Mesenchymal stem cell (in vitro differentiated cells and primary cell): ENCODE results near the gene EML1.

Experiments
- DNase-seq: peaks from one replicate; pipeline ENCODE4 v3.0.0-alpha.2; 2013
- H2AFZ ChIP-seq: one replicate; pipeline ENCODE4 v1.6.1; 2013; ENCODE audit warnings: low read depth, mild to moderate bottlenecking, control low read depth, inconsistent platforms, low read length, moderate library complexity
- H2AK5ac ChIP-seq: 2 replicates; pipeline ENCODE4 v1.6.1; 2013; ENCODE audit warnings: low read length, moderate library complexity, mild to moderate bottlenecking, inconsistent platforms; ENCODE audit not compliant: severe bottlenecking
- H2BK120ac ChIP-seq: one replicate; pipeline ENCODE4 v1.6.1; 2013; ENCODE audit warnings: low read depth, mild to moderate bottlenecking, inconsistent platforms, low read length, moderate library complexity
- H2BK12ac ChIP-seq, 2 experiments: one replicate each; pipeline ENCODE4 v1.6.1; 2013; ENCODE audit warnings: inconsistent platforms in 2 of 2, low read length in 2 of 2, mild to moderate bottlenecking in 2 of 2, moderate library complexity in 2 of 2, control low read depth in 1 of 2
- H2BK15ac ChIP-seq: one replicate; pipeline ENCODE4 v1.6.1; 2013; ENCODE audit warnings: mild to moderate bottlenecking, low read depth, inconsistent platforms; ENCODE audit not compliant: poor library complexity, severe bottlenecking
- H2BK5ac ChIP-seq: 2 replicates; pipeline ENCODE4 v1.6.1; 2013; ENCODE audit warnings: low read depth, mild to moderate bottlenecking, low read length, control low read depth, inconsistent platforms; ENCODE audit not compliant: poor library complexity, severe bottlenecking
- H3K14ac ChIP-seq, 2 experiments: one replicate each; pipeline ENCODE4 v1.6.1; 2013; ENCODE audit warnings: inconsistent platforms in 2 of 2, low read length in 2 of 2, control low read depth in 1 of 2, mild to moderate bottlenecking in 1 of 2, moderate library complexity in 1 of 2
- H3K18ac ChIP-seq, 2 experiments: one replicate each; pipeline ENCODE4 v1.6.1; 2013; ENCODE audit warnings: inconsistent platforms in 2 of 2, low read length in 2 of 2, control low read depth in 1 of 2, low read depth in 1 of 2, mild to moderate bottlenecking in 1 of 2
- H3K23ac ChIP-seq, 2 experiments: one replicate each; pipeline ENCODE4 v1.6.1; 2013; ENCODE audit warnings: inconsistent platforms in 2 of 2, low read length in 2 of 2, mild to moderate bottlenecking in 2 of 2, moderate library complexity in 2 of 2, control low read depth in 1 of 2
- H3K27ac ChIP-seq: 2 replicates; pipeline ENCODE4 v1.5.1; 2013; ENCODE audit warnings: mild to moderate bottlenecking, moderate library complexity, low read length, control low read depth, inconsistent platforms; ENCODE audit not compliant: poor library complexity, severe bottlenecking
- H3K27me3 ChIP-seq, 2 experiments: 2 replicates each; pipeline versions ENCODE4 v1.6.1 to v1.7.0; 2013; ENCODE audit warnings: low read length in 2 of 2, mild to moderate bottlenecking in 2 of 2, moderate library complexity in 2 of 2, control low read depth in 1 of 2, inconsistent platforms in 1 of 2; ENCODE audit not compliant: control insufficient read depth in 1 of 2, insufficient read depth in 1 of 2
- H3K36me3 ChIP-seq, 2 experiments: 2 replicates each; pipeline versions ENCODE4 v1.6.1 to v1.7.0; 2013; ENCODE audit warnings: low read length in 2 of 2, control low read depth in 1 of 2, inconsistent platforms in 1 of 2, low read depth in 1 of 2, mild to moderate bottlenecking in 1 of 2; ENCODE audit not compliant: insufficient read depth in 2 of 2, control insufficient read depth in 1 of 2
- H3K4ac ChIP-seq, 2 experiments: one replicate each; pipeline ENCODE4 v1.6.1; 2013; ENCODE audit warnings: inconsistent platforms in 2 of 2, low read length in 2 of 2, mild to moderate bottlenecking in 2 of 2, moderate library complexity in 2 of 2, control low read depth in 1 of 2, low read depth in 1 of 2
- H3K4me1 ChIP-seq: 2 replicates; pipeline ENCODE4 v1.6.1; 2013; ENCODE audit warnings: low read depth, low read length, control low read depth; ENCODE audit not compliant: control insufficient read depth, insufficient read depth
- H3K4me2 ChIP-seq: 2 replicates; pipeline ENCODE4 v1.6.1; 2013; ENCODE audit warnings: low read length, mild to moderate bottlenecking, inconsistent platforms; ENCODE audit not compliant: poor library complexity, severe bottlenecking
- H3K4me3 ChIP-seq, 2 experiments: 2 replicates each; pipeline versions ENCODE4 v1.5.1 to v1.7.0; 2013; ENCODE audit warnings: low read length in 2 of 2, mild to moderate bottlenecking in 2 of 2, control low read depth in 1 of 2, low read depth in 1 of 2; ENCODE audit not compliant: insufficient read depth in 1 of 2
- H3K79me1 ChIP-seq: replicated peaks from 2 replicates; pipeline ENCODE4 v1.6.1; 2013; ENCODE audit warnings: mild to moderate bottlenecking, control low read depth, low read length, inconsistent platforms; ENCODE audit not compliant: poor library complexity, severe bottlenecking
- H3K9ac ChIP-seq: 2 replicates; pipeline ENCODE4 v1.7.0; 2013; ENCODE audit warnings: mild to moderate bottlenecking, low read length, moderate library complexity
- H3K9me3 ChIP-seq: 2 replicates; pipeline ENCODE4 v1.7.0; 2013; ENCODE audit warnings: mild to moderate bottlenecking, low read length; ENCODE audit not compliant: control insufficient read depth
- H4K8ac ChIP-seq: one replicate; pipeline ENCODE4 v1.6.1; 2013; ENCODE audit warnings: inconsistent platforms, mild to moderate bottlenecking, low read length, moderate library complexity
- H4K91ac ChIP-seq: one replicate; pipeline ENCODE4 v1.6.1; 2013; ENCODE audit warnings: mild to moderate bottlenecking, low read length, inconsistent platforms
- WGBS: methylation state at CpG from one replicate; pipeline ENCODE4 v1.1.7; 2013; ENCODE audit warnings: mixed read lengths; 5-methylcytosine and 5-hydroxymethylcytosine counted together

Gene EML1

GRCh38 chr14:99745307-99745951, 47.8 kb upstream of the EML1 start:
- Histone ChIP-seq H2BK120ac (no peak overlapping the region), H3K36me3 (no peaks in the 10 kb centered on the region), H3K27ac (peak overlapping the region; percentile 59), H3K4me3 (no peak overlapping the region), H3K4me2 (no peak overlapping the region), H2BK5ac (no peak overlapping the region), H2BK12ac (no peak overlapping the region), H3K4me1 (peaks cover 25% of the 10 kb centered on the region), H3K18ac (no peak overlapping the region), H3K79me1 (no peaks in the 10 kb centered on the region), H2BK15ac (no peak overlapping the region), H3K9ac (peak overlapping the region; percentile 36), H3K27me3 (peaks cover 0 to 10% of the 10 kb centered on the region in 2 experiments), H2AFZ (no peak overlapping the region), H3K14ac (no peak overlapping the region), H4K91ac (no peak overlapping the region), H3K4ac (no peak overlapping the region), H3K23ac (no peak overlapping the region), H4K8ac (no peak overlapping the region), H2AK5ac (peak overlapping the region; percentile 24), H3K9me3 (no peaks in the 10 kb centered on the region)
- WGBS = 41% methylated on average over 8 of the region's 10 CpGs
- peak; percentile 78 for DNase-seq

DNA sequence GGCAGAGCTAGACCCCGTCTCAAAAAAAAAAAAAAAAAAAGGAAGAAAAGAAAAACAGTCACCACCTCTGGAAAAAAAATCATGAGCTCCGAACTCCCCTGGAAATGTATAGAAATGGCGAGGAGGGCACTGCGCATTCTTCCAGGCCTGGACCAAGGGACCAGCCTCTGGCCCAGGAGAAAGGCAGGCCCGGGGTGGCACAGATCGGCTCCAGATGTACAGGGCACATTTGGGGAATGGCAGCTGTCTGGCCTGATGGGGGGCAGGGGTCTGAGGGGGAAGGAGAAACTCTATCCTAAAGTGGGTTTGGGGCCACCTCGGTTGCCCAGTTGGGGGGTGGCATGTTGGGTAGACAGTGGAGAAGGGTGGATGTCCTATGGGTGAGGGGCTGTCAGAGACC, 46.0 kb upstream of the EML1 start:
- H3K27ac ChIP-seq = no peak overlapping the region
- no peak overlapping the region for H2BK120ac ChIP-seq
- H4K91ac ChIP-seq = no peak overlapping the region
- no peak overlapping the region for H2BK5ac ChIP-seq
- H2BK15ac ChIP-seq = peak overlapping the region; percentile 26
- no peak overlapping the region for H3K9ac ChIP-seq
- H3K14ac ChIP-seq = no peak overlapping the region
- no peak overlapping the region for H3K18ac ChIP-seq
- no peak overlapping the region for H4K8ac ChIP-seq
- no peak overlapping the region for H3K4me3 ChIP-seq
- no peak overlapping the region for H3K4me2 ChIP-seq
- no peaks in the 10 kb centered on the region for H3K79me1 ChIP-seq
- H2AFZ ChIP-seq = no peak overlapping the region
- no peak overlapping the region for H3K23ac ChIP-seq
- no peaks in the 10 kb centered on the region for H3K9me3 ChIP-seq
- no peak for DNase-seq
- peak overlapping the region; percentile 17 for H2AK5ac ChIP-seq
- no peaks in the 10 kb centered on the region for H3K36me3 ChIP-seq
- peaks cover 34% of the 10 kb centered on the region for H3K4me1 ChIP-seq
- peaks cover 0 to 10% of the 10 kb centered on the region in 2 experiments for H3K27me3 ChIP-seq
- no peak overlapping the region for H3K4ac ChIP-seq
- peak overlapping the region in 1 of 2 experiments; percentile 57 for H2BK12ac ChIP-seq
- WGBS = 95% methylated on average over 6 of the region's 7 CpGs

DNA sequence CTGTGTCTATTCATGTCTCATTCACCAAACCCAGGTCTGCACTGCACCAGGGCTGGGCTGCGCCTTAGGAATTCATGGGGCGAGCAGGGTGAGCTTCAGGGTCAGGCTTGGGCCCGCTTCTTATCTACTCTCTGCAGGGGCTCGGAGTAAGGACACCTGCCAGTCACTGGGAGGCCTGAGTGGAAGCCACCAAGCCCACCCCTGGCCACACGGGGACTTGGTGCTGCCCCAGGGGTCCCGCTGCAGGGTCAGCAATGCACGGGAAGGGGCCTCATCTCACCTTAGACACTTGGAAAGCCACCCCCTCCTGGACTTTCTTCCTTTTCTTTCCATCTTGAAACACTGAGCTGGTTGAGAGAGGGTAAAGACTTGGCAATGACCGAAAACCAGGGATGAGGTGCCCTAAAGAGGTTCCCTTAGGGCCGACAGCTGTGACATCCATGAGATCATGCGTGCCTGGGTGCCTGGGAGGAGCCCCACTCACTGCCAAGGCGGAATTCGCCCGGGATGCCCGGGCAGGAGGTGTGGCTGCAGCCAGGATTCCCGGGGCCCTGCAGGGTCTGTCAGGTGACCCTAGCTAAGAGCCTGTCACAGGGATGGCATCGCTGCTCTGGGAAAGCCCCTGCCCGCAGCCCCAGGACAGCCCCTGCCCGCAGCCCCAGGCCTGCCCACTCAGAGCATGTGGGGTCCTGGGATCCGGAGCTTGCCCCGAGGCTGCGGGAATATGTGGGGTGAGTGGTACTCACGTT, 45.5 kb upstream of the EML1 start:
- H2BK5ac ChIP-seq = no peak overlapping the region
- H4K8ac ChIP-seq = no peak overlapping the region
- H3K9me3 ChIP-seq = no peaks in the 10 kb centered on the region
- H3K36me3 ChIP-seq = no peaks in the 10 kb centered on the region
- no peak overlapping the region for H3K9ac ChIP-seq
- no peak overlapping the region for H3K18ac ChIP-seq
- H3K4ac ChIP-seq = no peak overlapping the region
- H4K91ac ChIP-seq = no peak overlapping the region
- no peak for DNase-seq
- H3K27me3 ChIP-seq = peaks cover 0 to 10% of the 10 kb centered on the region in 2 experiments
- no peak overlapping the region for H3K27ac ChIP-seq
- no peak overlapping the region for H3K23ac ChIP-seq
- no peak overlapping the region for H3K14ac ChIP-seq
- 91% methylated on average over 19 of the region's 22 CpGs for WGBS
- H2BK120ac ChIP-seq = no peak overlapping the region
- no peak overlapping the region for H2AFZ ChIP-seq
- H3K79me1 ChIP-seq = no peaks in the 10 kb centered on the region
- H3K4me1 ChIP-seq = peaks cover 38% of the 10 kb centered on the region
- peak overlapping the region in 1 of 2 experiments; percentile 40 for H2BK12ac ChIP-seq
- no peak overlapping the region for H3K4me3 ChIP-seq
- H2BK15ac ChIP-seq = peak overlapping the region; percentile 26
- peak overlapping the region; percentile 17 for H2AK5ac ChIP-seq
- no peak overlapping the region for H3K4me2 ChIP-seq

GRCh38 chr14:99748529-99748928, 44.7 kb upstream of the EML1 start:
- H2BK12ac ChIP-seq = no peak overlapping the region
- no peak overlapping the region for H2BK15ac ChIP-seq
- no peak for DNase-seq
- H3K18ac ChIP-seq = no peak overlapping the region
- H3K14ac ChIP-seq = no peak overlapping the region
- peaks cover 45% of the 10 kb centered on the region for H3K4me1 ChIP-seq
- no peak overlapping the region for H3K9ac ChIP-seq
- WGBS = 79% methylated on average over 7 of the region's 9 CpGs
- no peaks in the 10 kb centered on the region for H3K36me3 ChIP-seq
- no peaks in the 10 kb centered on the region for H3K9me3 ChIP-seq
- no peak overlapping the region for H2AK5ac ChIP-seq
- H3K4me2 ChIP-seq = no peak overlapping the region
- H3K27me3 ChIP-seq = peaks cover 0 to 10% of the 10 kb centered on the region in 2 experiments
- H3K23ac ChIP-seq = no peak overlapping the region
- no peak overlapping the region for H4K8ac ChIP-seq
- H4K91ac ChIP-seq = no peak overlapping the region
- H2AFZ ChIP-seq = no peak overlapping the region
- no peak overlapping the region for H3K4ac ChIP-seq
- no peak overlapping the region for H2BK5ac ChIP-seq
- no peaks in the 10 kb centered on the region for H3K79me1 ChIP-seq
- H3K27ac ChIP-seq = no peak overlapping the region
- H2BK120ac ChIP-seq = no peak overlapping the region
- H3K4me3 ChIP-seq = no peak overlapping the region
